ENCODE data around the gene CST1.

Gene CST1

GRCh38 chr20:23705895-23706294 is 44.8 kb downstream of the CST1 start:
- Histone ChIP-seq H3K79me2 (ENCODE audit: insufficient read depth, low read length) (no peaks in the 10 kb centered on the region), H3K9me3 (ENCODE audit: insufficient read depth, low read depth, low read length) (no peaks in the 10 kb centered on the region), H3K36me3 (ENCODE audit: insufficient read depth, low read length) (no peaks in the 10 kb centered on the region), H3F3A (ENCODE audit: low read depth) (no peaks in the 10 kb centered on the region), H4K20me1 (ENCODE audit: insufficient read depth, low read length, poor library complexity, severe bottlenecking) (no peaks in the 10 kb centered on the region), H3K4me2 (ENCODE audit: low read depth, low read length, poor library complexity, severe bottlenecking) (no peak overlapping the region), H3K27me3 (ENCODE audit: insufficient read depth, low read length, poor library complexity, severe bottlenecking) (no peaks in the 10 kb centered on the region), H2AFZ (ENCODE audit: low read length) (no peak overlapping the region), H3K9ac (ENCODE audit: low read depth, low read length, poor library complexity, severe bottlenecking) (no peak overlapping the region), H3K9me2 (replicated peaks; ENCODE audit: low read depth, low read length) (no peaks in the 10 kb centered on the region), H3K4me3 (ENCODE audit: low read length, poor library complexity, severe bottlenecking) (no peak overlapping the region), H3K4me1 (ENCODE audit: insufficient read depth, low read length, poor library complexity, severe bottlenecking) (no peaks in the 10 kb centered on the region)
- TF ChIP-seq CTCF (conservative IDR thresholded peaks at IDR 0.05; ENCODE audit: low read length) (no peak), EZH2phosphoT487 (IDR thresholded peaks at IDR 0.05; ENCODE audit: borderline replicate concordance) (no peak)

- H3K36me3 ChIP-seq (ENCODE audit: insufficient read depth, low read length) = no peaks in the 10 kb centered on the region
- H3K9me3 ChIP-seq (ENCODE audit: insufficient read depth, low read depth, low read length) = no peaks in the 10 kb centered on the region
- no peak overlapping the region for H3K4me3 ChIP-seq (ENCODE audit: low read length, poor library complexity, severe bottlenecking)
- no peak overlapping the region for H2AFZ ChIP-seq (ENCODE audit: low read length)
- no peak for TF ChIP-seq EZH2phosphoT487 (IDR thresholded peaks at IDR 0.05; ENCODE audit: borderline replicate concordance)
- TF ChIP-seq CTCF (conservative IDR thresholded peaks at IDR 0.05; ENCODE audit: low read length) = no peak
- no peaks in the 10 kb centered on the region for H3K4me1 ChIP-seq (ENCODE audit: insufficient read depth, low read length, poor library complexity, severe bottlenecking)
- H3K9me2 ChIP-seq (replicated peaks; ENCODE audit: low read depth, low read length) = no peaks in the 10 kb centered on the region
- no peaks in the 10 kb centered on the region for H4K20me1 ChIP-seq (ENCODE audit: insufficient read depth, low read length, poor library complexity, severe bottlenecking)
- H3K9ac ChIP-seq (ENCODE audit: low read depth, low read length, poor library complexity, severe bottlenecking) = no peak overlapping the region
- H3K79me2 ChIP-seq (ENCODE audit: insufficient read depth, low read length) = no peaks in the 10 kb centered on the region
- H3K4me2 ChIP-seq (ENCODE audit: low read depth, low read length, poor library complexity, severe bottlenecking) = no peak overlapping the region
- H3K27me3 ChIP-seq (ENCODE audit: insufficient read depth, low read length, poor library complexity, severe bottlenecking) = no peaks in the 10 kb centered on the region
- H3F3A ChIP-seq (ENCODE audit: low read depth) = no peaks in the 10 kb centered on the region
Measured at GRCh38 chr20:23702021-23702420, 48.7 kb downstream of the CST1 start.

- Histone ChIP-seq H3K4me2 (ENCODE audit: low read depth, low read length, poor library complexity, severe bottlenecking) (no peak overlapping the region), H3K4me1 (ENCODE audit: insufficient read depth, low read length, poor library complexity, severe bottlenecking) (no peaks in the 10 kb centered on the region), H3K4me3 (ENCODE audit: low read length, poor library complexity, severe bottlenecking) (no peak overlapping the region), H3K9ac (ENCODE audit: low read depth, low read length, poor library complexity, severe bottlenecking) (no peak overlapping the region), H3K36me3 (ENCODE audit: insufficient read depth, low read length) (no peaks in the 10 kb centered on the region), H4K20me1 (ENCODE audit: insufficient read depth, low read length, poor library complexity, severe bottlenecking) (no peaks in the 10 kb centered on the region), H2AFZ (ENCODE audit: low read length) (no peak overlapping the region), H3K79me2 (ENCODE audit: insufficient read depth, low read length) (no peaks in the 10 kb centered on the region), H3F3A (ENCODE audit: low read depth) (no peaks in the 10 kb centered on the region), H3K9me3 (ENCODE audit: insufficient read depth, low read depth, low read length) (no peaks in the 10 kb centered on the region), H3K27me3 (ENCODE audit: insufficient read depth, low read length, poor library complexity, severe bottlenecking) (no peaks in the 10 kb centered on the region), H3K9me2 (replicated peaks; ENCODE audit: low read depth, low read length) (no peaks in the 10 kb centered on the region)
- no peak for TF ChIP-seq CTCF (conservative IDR thresholded peaks at IDR 0.05; ENCODE audit: low read length)
- TF ChIP-seq EZH2phosphoT487 (IDR thresholded peaks at IDR 0.05; ENCODE audit: borderline replicate concordance) = no peak
Measured at GRCh38 chr20:23700931-23701330, 49.8 kb downstream of the CST1 start.
